GM20000 (cell line): Measurements from ENCODE around the gene SIGLEC6.

Source experiments
- DNase-seq: peaks from one replicate; pipeline ENCODE4 v3.0.0; 2012; ENCODE audit warnings: low spot score
- TF ChIP-seq, protein P1 (sequence below): IDR thresholded peaks from 2 replicates; pipeline ENCODE4 v1.5.1; 2012; ENCODE audit warnings: mild to moderate bottlenecking, control low read depth; ENCODE audit errors: extremely low read depth, missing control alignments

SIGLEC6 gene

DNA sequence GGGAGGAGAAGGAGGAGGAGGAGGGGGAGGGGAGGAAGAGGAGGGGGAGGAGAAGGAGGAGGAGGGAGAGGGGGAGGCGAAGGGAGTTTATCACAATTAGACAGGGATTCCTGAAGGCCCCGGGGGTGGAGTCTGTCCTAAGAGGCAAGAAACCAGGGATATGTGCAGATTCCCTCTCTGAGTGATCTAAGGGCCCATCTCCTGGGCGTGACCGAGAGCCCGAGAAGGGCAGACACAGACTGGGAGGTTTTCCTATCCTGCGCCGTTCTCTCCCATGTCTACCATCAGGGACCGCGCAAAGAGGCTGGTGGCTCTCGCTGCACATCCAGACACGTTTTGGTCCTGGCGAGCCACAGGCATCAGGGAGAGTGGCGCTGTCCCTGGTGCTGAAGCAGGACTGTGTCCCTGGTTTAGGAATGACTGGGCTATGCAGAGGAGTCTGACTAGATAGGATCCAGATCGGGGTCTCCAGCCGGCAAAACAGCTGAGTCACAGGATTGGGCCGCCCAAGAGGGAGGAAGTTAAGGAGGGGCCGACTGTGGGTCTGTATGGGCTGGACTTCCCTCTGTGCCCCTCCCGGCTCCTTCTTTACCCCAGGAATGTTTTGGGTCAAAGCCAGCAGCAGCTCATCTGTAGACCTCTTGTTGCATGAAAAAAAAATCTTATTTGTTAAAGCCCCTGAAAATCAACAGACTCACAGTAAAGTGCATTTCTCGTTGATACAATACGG is 21.7 kb upstream of the SIGLEC6 start:
- DNase-seq, result peak; percentile 43
- TF ChIP-seq, protein P1, sequence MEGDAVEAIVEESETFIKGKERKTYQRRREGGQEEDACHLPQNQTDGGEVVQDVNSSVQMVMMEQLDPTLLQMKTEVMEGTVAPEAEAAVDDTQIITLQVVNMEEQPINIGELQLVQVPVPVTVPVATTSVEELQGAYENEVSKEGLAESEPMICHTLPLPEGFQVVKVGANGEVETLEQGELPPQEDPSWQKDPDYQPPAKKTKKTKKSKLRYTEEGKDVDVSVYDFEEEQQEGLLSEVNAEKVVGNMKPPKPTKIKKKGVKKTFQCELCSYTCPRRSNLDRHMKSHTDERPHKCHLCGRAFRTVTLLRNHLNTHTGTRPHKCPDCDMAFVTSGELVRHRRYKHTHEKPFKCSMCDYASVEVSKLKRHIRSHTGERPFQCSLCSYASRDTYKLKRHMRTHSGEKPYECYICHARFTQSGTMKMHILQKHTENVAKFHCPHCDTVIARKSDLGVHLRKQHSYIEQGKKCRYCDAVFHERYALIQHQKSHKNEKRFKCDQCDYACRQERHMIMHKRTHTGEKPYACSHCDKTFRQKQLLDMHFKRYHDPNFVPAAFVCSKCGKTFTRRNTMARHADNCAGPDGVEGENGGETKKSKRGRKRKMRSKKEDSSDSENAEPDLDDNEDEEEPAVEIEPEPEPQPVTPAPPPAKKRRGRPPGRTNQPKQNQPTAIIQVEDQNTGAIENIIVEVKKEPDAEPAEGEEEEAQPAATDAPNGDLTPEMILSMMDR, result no peak

DNA sequence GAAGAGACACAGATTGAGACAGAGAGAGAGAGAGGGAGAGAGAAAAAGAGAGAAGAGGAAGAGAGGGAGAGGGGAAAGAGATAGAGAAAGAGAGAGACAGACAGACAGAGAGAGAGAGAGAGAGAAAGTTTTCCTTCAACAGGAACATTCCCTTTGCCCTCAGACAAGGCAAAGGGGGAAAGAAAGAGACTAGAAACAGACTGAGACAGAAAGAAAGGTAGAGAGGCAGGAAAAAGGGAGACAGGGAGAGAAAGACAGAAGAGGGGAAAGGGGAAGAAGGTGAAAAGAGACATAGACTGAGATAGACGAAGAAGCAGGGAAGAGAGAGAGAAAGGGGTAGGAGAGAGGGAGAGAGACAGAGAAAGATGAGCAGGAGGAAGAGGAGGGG is 21.1 kb upstream of the SIGLEC6 start:
- no peak for DNase-seq

DNA sequence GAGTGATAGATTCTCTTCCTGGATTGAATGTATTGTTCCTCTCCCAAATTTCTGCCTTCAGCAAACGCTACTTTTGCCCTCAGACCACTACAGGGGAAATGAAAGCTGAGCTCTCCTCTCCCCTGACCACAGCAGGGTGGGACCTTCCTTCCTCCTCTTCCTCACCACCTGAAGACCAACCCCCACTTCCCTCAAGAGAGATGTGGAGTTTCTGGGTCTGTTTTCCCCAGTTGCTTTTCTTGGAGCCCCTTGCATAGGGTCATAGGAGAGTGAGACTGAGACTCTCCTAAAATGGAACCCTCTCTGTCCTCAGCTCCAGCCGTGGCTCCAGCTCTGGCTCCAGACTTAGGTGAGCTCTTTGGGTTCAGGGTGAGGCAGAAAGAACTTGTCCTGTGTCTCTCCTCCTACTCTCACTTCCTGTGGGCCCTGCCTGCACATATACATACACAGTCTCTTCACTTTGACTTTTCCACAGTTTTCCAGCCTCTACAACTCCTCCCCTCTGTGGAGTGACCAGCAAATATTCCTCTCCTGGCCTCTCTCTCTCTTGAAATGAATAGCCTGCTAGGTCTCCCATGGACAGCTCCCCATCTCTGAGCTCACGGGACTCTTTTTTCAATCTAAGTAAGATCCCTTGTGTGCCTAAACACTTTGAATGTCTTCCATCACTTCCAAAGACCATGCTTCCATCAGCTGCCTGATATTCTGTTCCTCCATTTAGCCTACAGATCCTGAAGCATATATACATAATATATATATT is 20.4 kb upstream of the SIGLEC6 start:
- TF ChIP-seq, protein P1, result no peak
- no peak for DNase-seq

More for the DNA sequence above, 21.1 kb upstream of the SIGLEC6 start:
- TF ChIP-seq, protein P1, result no peak

DNA sequence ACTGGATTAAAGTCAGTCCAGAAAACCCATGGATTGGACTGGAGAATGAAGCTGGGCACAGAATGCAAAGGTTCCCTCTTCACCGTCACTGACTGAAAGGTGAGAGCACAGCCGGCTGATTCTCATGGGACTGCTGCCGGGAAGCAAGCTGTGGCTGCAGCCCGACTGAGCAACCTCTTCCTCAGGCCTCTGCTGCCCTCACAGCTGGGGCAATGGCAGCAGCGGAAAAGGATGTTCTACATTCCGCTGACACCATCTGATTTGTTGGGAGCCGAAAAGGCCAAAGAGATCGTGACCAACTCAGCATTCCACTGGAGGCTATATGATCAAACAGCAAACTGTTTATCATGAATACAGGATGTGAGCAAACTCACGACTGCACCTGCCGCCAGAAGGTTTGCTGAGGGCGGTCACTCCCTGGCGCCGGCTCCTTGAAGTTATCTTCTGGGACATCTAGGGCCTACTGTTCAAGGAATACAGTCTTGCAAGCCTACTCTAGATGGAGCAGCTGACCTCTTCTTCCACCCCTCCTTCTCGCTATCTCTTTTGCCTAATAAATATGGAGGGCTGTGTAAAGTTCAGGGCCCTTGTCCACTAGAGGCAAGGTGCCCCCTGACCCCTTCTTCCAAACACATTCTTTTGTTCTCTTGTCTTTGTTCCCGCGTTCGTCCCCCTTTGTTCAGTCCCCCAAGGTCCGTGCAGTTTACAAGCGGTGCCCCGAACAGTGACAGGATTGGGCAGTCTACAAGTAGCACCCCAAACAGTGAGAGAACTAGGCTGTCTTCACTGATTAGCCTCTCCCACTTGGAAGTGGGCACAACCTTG is 19.6 kb upstream of the SIGLEC6 start:
- no peak for DNase-seq

DNA sequence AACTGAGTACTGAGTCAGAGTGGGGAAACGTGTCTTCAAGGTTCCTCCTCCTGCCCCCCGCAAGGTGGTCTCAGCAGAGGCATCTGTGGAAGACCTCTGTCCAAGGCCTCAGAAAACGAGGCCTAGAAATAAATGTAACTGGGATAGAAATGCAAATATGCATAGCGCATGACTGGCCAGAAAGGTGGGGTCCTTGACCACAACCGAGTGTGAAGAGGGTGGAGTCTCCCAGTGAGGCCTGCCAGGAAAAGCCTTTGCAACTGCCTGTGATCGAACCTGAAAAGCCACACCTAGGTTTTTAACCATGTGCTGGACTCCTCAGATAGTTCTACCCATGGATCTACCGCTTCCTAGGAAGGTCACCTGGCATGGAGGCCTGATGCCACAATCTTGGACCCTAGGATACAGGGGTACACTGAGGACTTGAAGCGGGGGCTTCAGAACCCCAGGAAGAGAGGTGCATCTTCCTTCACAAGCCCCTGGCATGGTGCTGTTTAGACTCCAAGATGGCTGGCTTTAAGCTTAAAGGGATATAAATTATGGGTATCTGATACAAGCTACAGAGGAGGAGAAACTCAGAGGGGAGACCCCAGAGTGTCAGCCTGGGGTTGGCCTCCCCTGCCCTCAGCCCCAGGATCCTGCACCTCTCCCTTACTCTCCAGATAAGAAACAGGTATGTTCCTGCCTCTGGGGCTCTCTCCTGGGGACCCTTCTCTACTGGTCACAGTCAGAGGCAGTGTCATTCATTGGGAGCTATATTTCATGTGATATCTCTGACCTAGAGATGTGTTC is 18.3 kb upstream of the SIGLEC6 start:
- TF ChIP-seq, protein P1, result no peak
- DNase-seq, result no peak

More for the DNA sequence above, 19.6 kb upstream of the SIGLEC6 start:
- TF ChIP-seq, protein P1, result no peak

DNA sequence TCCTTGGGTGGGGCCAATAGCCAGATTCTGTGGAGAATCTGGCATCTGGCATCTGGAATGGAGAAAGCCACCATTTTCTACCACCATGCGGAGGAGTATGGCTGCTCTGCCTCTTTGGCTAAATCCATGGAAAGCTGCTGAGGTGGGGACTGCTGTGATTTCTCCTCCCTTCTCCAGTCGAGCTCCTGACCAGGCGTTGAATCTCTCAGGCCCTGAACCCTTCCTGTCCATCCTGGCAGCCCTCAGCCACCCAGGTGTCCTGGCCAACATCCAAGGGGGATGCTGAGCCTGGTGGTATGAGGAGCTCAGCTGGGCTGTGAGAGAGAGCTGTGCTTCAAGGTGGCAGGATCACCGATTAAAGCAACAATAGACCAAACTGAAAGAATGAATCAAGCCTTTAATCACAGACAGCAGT is 17.4 kb upstream of the SIGLEC6 start:
- TF ChIP-seq, protein P1, result no peak
- no peak for DNase-seq
